ENCODE data around the gene DCAF5.

DCAF5 gene

GRCh38 chr14:69005432-69006148 lies 147.3 kb downstream of the DCAF5 start:
- Histone ChIP-seq H3K27me3 (ENCODE audit: insufficient read depth, low read length) (no peaks in the 10 kb centered on the region), H3K4me3 (ENCODE audit: low read depth, low read length) (peak overlapping the region; percentile 34), H3K27ac (ENCODE audit: low read depth, low read length) (peak overlapping the region; percentile 57), H2AFZ (ENCODE audit: low read length, unreplicated experiment) (no peak overlapping the region), H3K4me1 (ENCODE audit: control insufficient read depth, insufficient read depth, low read length, unreplicated experiment) (peaks cover 30% of the 10 kb centered on the region), H3K36me3 (ENCODE audit: insufficient read depth, low read length) (no peaks in the 10 kb centered on the region), H3K79me2 (ENCODE audit: control insufficient read depth, insufficient read depth, low read length, unreplicated experiment) (no peaks in the 10 kb centered on the region)

GRCh38 chr14:69004731-69005431 lies 148.0 kb downstream of the DCAF5 start:
- H3K36me3 ChIP-seq (ENCODE audit: insufficient read depth, low read length), result no peaks in the 10 kb centered on the region
- H3K27ac ChIP-seq (ENCODE audit: low read depth, low read length), result peak overlapping the region; percentile 57
- peaks cover 24% of the 10 kb centered on the region for H3K4me1 ChIP-seq (ENCODE audit: control insufficient read depth, insufficient read depth, low read length, unreplicated experiment)
- no peaks in the 10 kb centered on the region for H3K27me3 ChIP-seq (ENCODE audit: insufficient read depth, low read length)
- H3K4me3 ChIP-seq (ENCODE audit: low read depth, low read length), result peak overlapping the region; percentile 34
- H2AFZ ChIP-seq (ENCODE audit: low read length, unreplicated experiment), result peak overlapping the region; percentile 83
- no peaks in the 10 kb centered on the region for H3K79me2 ChIP-seq (ENCODE audit: control insufficient read depth, insufficient read depth, low read length, unreplicated experiment)

GRCh38 chr14:69003626-69004025 lies 149.3 kb downstream of the DCAF5 start:
- H2AFZ ChIP-seq (ENCODE audit: low read length, unreplicated experiment), result no peak overlapping the region
- H3K4me3 ChIP-seq (ENCODE audit: low read depth, low read length), result no peak overlapping the region
- no peaks in the 10 kb centered on the region for H3K79me2 ChIP-seq (ENCODE audit: control insufficient read depth, insufficient read depth, low read length, unreplicated experiment)
- H3K36me3 ChIP-seq (ENCODE audit: insufficient read depth, low read length), result no peaks in the 10 kb centered on the region
- H3K4me1 ChIP-seq (ENCODE audit: control insufficient read depth, insufficient read depth, low read length, unreplicated experiment), result peaks cover 22% of the 10 kb centered on the region
- no peak overlapping the region for H3K27ac ChIP-seq (ENCODE audit: low read depth, low read length)
- H3K27me3 ChIP-seq (ENCODE audit: insufficient read depth, low read length), result no peaks in the 10 kb centered on the region

- no peaks in the 10 kb centered on the region for H3K36me3 ChIP-seq (ENCODE audit: insufficient read depth, low read length)
- H2AFZ ChIP-seq (ENCODE audit: low read length, unreplicated experiment), result no peak overlapping the region
- no peaks in the 10 kb centered on the region for H3K27me3 ChIP-seq (ENCODE audit: insufficient read depth, low read length)
- H3K79me2 ChIP-seq (ENCODE audit: control insufficient read depth, insufficient read depth, low read length, unreplicated experiment), result no peaks in the 10 kb centered on the region
- no peak overlapping the region for H3K27ac ChIP-seq (ENCODE audit: low read depth, low read length)
- peaks cover 20% of the 10 kb centered on the region for H3K4me1 ChIP-seq (ENCODE audit: control insufficient read depth, insufficient read depth, low read length, unreplicated experiment)
- no peak overlapping the region for H3K4me3 ChIP-seq (ENCODE audit: low read depth, low read length)
Measured at GRCh38 chr14:69002069-69002468, 150.8 kb downstream of the DCAF5 start.

GRCh38 chr14:69001375-69001774 lies 151.5 kb downstream of the DCAF5 start:
- H3K36me3 ChIP-seq (ENCODE audit: insufficient read depth, low read length), result no peaks in the 10 kb centered on the region
- H3K27me3 ChIP-seq (ENCODE audit: insufficient read depth, low read length), result no peaks in the 10 kb centered on the region
- no peak overlapping the region for H3K27ac ChIP-seq (ENCODE audit: low read depth, low read length)
- no peak overlapping the region for H3K4me3 ChIP-seq (ENCODE audit: low read depth, low read length)
- H3K79me2 ChIP-seq (ENCODE audit: control insufficient read depth, insufficient read depth, low read length, unreplicated experiment), result no peaks in the 10 kb centered on the region
- H3K4me1 ChIP-seq (ENCODE audit: control insufficient read depth, insufficient read depth, low read length, unreplicated experiment), result peaks cover 20% of the 10 kb centered on the region
- no peak overlapping the region for H2AFZ ChIP-seq (ENCODE audit: low read length, unreplicated experiment)

Measured in ACC112 (cell line).